IMR-90 (cell line): Measurements from ENCODE around the gene ACTMAP. TPM values are rescaled to one million over a fixed set of nuclear protein-coding genes. Genes with fewer than 3 reads are reported as not detected.

Experiments
- ATAC-seq: fragments of 200-7000 bp; cut with Tn5 transposase; 2 replicates; pipeline ENCODE4 v1.9.1; 2020; ENCODE audit warnings: low read depth, mild to moderate bottlenecking, moderate library complexity
- BruUV-seq: library from RNA; stranded (reverse); fragments of 400-500 nt; replicated peaks from 2 replicates; lab custom pipeline; 2021; lab: Mats Ljungman, UMichigan
- CTCF ChIA-PET: fragments of 300-600 bp; formaldehyde crosslinking; extraction: SDS; loops from one replicate; lab custom pipeline; 2021; ENCODE audit warnings: antibody characterized with exemption; lab: Yijun Ruan, JAX
- POLR2A ChIA-PET: fragments of 300-600 bp; sonication (Branson Sonifier 250); formaldehyde crosslinking; loops from one replicate; lab custom pipeline; 2022; ENCODE audit warnings: antibody characterized with exemption; ENCODE audit not compliant: unreplicated experiment; lab: Charles Lee
- DNase-seq: peaks from one replicate; pipeline ENCODE4 v3.0.0; 2013
- H2AFZ ChIP-seq: replicated peaks from 2 replicates; pipeline ENCODE3; 2013; ENCODE audit warnings: low read length, mild to moderate bottlenecking; ENCODE audit not compliant: poor library complexity
- H2AK5ac ChIP-seq: 2 replicates; pipeline ENCODE4 v1.6.1; 2013; ENCODE audit warnings: low read depth, low read length, inconsistent platforms
- H2AK9ac ChIP-seq: replicated peaks from 2 replicates; pipeline ENCODE3; 2013; ENCODE audit warnings: mild to moderate bottlenecking, low read depth, low read length, moderate library complexity; ENCODE audit not compliant: poor library complexity
- H2BK120ac ChIP-seq: 2 replicates; pipeline ENCODE4 v1.6.1; 2013; ENCODE audit warnings: low read depth, low read length, inconsistent platforms
- H2BK15ac ChIP-seq: 3 replicates; pipeline ENCODE4 v1.6.1; 2013; ENCODE audit warnings: low read depth, low read length, inconsistent platforms
- H2BK20ac ChIP-seq: 2 replicates; pipeline ENCODE4 v1.6.1; 2013; ENCODE audit warnings: low read depth, mild to moderate bottlenecking, inconsistent platforms, low read length, moderate library complexity
- H2BK5ac ChIP-seq: 2 replicates; pipeline ENCODE4 v1.6.1; 2013; ENCODE audit warnings: mild to moderate bottlenecking, low read depth, low read length, inconsistent platforms; ENCODE audit not compliant: poor library complexity, severe bottlenecking
- H3K14ac ChIP-seq: replicated peaks from 2 replicates; pipeline ENCODE4 v1.6.1; 2013; ENCODE audit warnings: low read depth, low read length, inconsistent platforms
- H3K18ac ChIP-seq: 2 replicates; pipeline ENCODE4 v1.6.1; 2013; ENCODE audit warnings: low read depth, low read length, control low read depth
- H3K23ac ChIP-seq: 2 replicates; pipeline ENCODE4 v1.6.1; 2013; ENCODE audit warnings: low read depth, low read length, inconsistent platforms
- H3K27ac ChIP-seq: 2 replicates; pipeline ENCODE4 v1.5.1; 2013; ENCODE audit warnings: mild to moderate bottlenecking, control low read depth, low read length; ENCODE audit not compliant: insufficient read depth
- H3K27me3 ChIP-seq: 2 replicates; pipeline ENCODE4 v1.6.1; 2013; ENCODE audit warnings: low read length; ENCODE audit not compliant: control insufficient read depth, insufficient read depth
- H3K36me3 ChIP-seq: 2 replicates; pipeline ENCODE4 v1.6.1; 2013; ENCODE audit warnings: low read length, mixed read lengths; ENCODE audit not compliant: control insufficient read depth, insufficient read depth
- H3K4ac ChIP-seq: 2 replicates; pipeline ENCODE4 v1.6.1; 2013; ENCODE audit warnings: low read depth, low read length, inconsistent platforms
- H3K4me1 ChIP-seq: 2 replicates; pipeline ENCODE4 v1.6.1; 2013; ENCODE audit warnings: low read length, mixed read lengths; ENCODE audit not compliant: control insufficient read depth, insufficient read depth
- H3K4me2 ChIP-seq: 2 replicates; pipeline ENCODE4 v1.6.1; 2013; ENCODE audit warnings: low read depth, mild to moderate bottlenecking, control low read depth, low read length, moderate library complexity
- H3K4me3 ChIP-seq: 2 replicates; pipeline ENCODE4 v1.5.1; 2013; ENCODE audit warnings: low read depth, mild to moderate bottlenecking, control low read depth, low read length, moderate library complexity; ENCODE audit not compliant: insufficient read depth
- H3K56ac ChIP-seq: 2 replicates; pipeline ENCODE4 v1.6.1; 2013; ENCODE audit warnings: low read length, inconsistent platforms; ENCODE audit not compliant: insufficient read depth; ENCODE audit errors: extremely low read depth
- H3K79me1 ChIP-seq, 2 experiments: 2 replicates each; pipeline ENCODE4 v1.6.1; 2013; ENCODE audit warnings: low read length in 2 of 2, inconsistent platforms in 1 of 2, low read depth in 1 of 2
- H3K9ac ChIP-seq: 2 replicates; pipeline ENCODE4 v1.6.1; 2013; ENCODE audit warnings: low read depth, low read length, control low read depth
- H3K9me1 ChIP-seq: 2 replicates; pipeline ENCODE4 v1.6.1; 2013; ENCODE audit warnings: low read length, inconsistent platforms; ENCODE audit not compliant: insufficient read depth
- H3K9me3 ChIP-seq: 2 replicates; pipeline ENCODE4 v1.6.1; 2013; ENCODE audit warnings: low read length; ENCODE audit not compliant: control insufficient read depth, insufficient read depth
- H4K20me1 ChIP-seq: 2 replicates; pipeline ENCODE4 v1.6.1; 2013; ENCODE audit warnings: low read length, inconsistent platforms; ENCODE audit not compliant: insufficient read depth
- H4K5ac ChIP-seq: 2 replicates; pipeline ENCODE4 v1.6.1; 2013; ENCODE audit warnings: mild to moderate bottlenecking, low read depth, low read length, control low read depth
- H4K8ac ChIP-seq, 2 experiments: 2 replicates each; pipeline ENCODE4 v1.6.1; 2013; ENCODE audit warnings: low read depth in 2 of 2, low read length in 2 of 2, control low read depth in 1 of 2, inconsistent platforms in 1 of 2
- H4K91ac ChIP-seq: 2 replicates; pipeline ENCODE4 v1.6.1; 2013; ENCODE audit warnings: low read depth, low read length, inconsistent platforms; ENCODE audit not compliant: insufficient read depth
- BHLHE40 ChIP-seq: fragments of 150-350 bp; IDR thresholded peaks from 2 replicates; pipeline ENCODE4 v1.6.1; 2016; ENCODE audit warnings: mild to moderate bottlenecking, low read depth, low read length
- CEBPB ChIP-seq: IDR thresholded peaks from 2 replicates; pipeline ENCODE4 v1.6.1; 2012; ENCODE audit warnings: low read depth, low read length, improper control_type of control experiment
- FOS ChIP-seq: fragments of 150-350 bp; IDR thresholded peaks from 2 replicates; pipeline ENCODE4 v1.6.1; 2016; ENCODE audit warnings: low read depth, low read length
- MAZ ChIP-seq: IDR thresholded peaks from 2 replicates; pipeline ENCODE4 v1.6.1; 2012; ENCODE audit warnings: low read depth, mild to moderate bottlenecking, low read length, improper control_type of control experiment, moderate library complexity, borderline replicate concordance
- MXI1 ChIP-seq: IDR thresholded peaks from 2 replicates; pipeline ENCODE4 v1.6.1; 2012; ENCODE audit warnings: low read depth, mild to moderate bottlenecking, low read length, moderate library complexity, borderline replicate concordance
- NFE2L2 ChIP-seq: fragments of 150-350 bp; IDR thresholded peaks from 2 replicates; pipeline ENCODE4 v1.6.1; 2016; ENCODE audit warnings: low read depth, mild to moderate bottlenecking, low read length
- RAD21 ChIP-seq: IDR thresholded peaks from 2 replicates; pipeline ENCODE4 v1.6.1; 2012; ENCODE audit warnings: low read length, improper control_type of control experiment
- RCOR1 ChIP-seq: IDR thresholded peaks from 2 replicates; pipeline ENCODE4 v1.6.1; 2012; ENCODE audit warnings: mild to moderate bottlenecking, low read length, improper control_type of control experiment; ENCODE audit not compliant: insufficient replicate concordance
- SMC3 ChIP-seq: fragments of 150-350 bp; IDR thresholded peaks from 2 replicates; pipeline ENCODE4 v1.6.1; 2016; ENCODE audit warnings: low read depth, mild to moderate bottlenecking, antibody characterized with exemption, low read length, moderate library complexity
- WGBS, 2 experiments: methylation state at CpG; one replicate each; pipeline versions ENCODE4 v1.1.5 to v1.1.7; 2013; ENCODE audit warnings: missing lambda C conversion rate in 2 of 2; ENCODE audit not compliant: insufficient read length in 1 of 2; ENCODE audit errors: extremely low coverage in 2 of 2; 5-methylcytosine and 5-hydroxymethylcytosine counted together
- dilution Hi-C: fragments of 300-500 bp; cut with HindIII; formaldehyde crosslinking; loops from one replicate; pipeline ENCODE4 v1.14.3; 2018; ENCODE audit warnings: low sequenced_read_pairs; ENCODE audit not compliant: unreplicated experiment
- in situ Hi-C: fragments of 300-500 bp; cut with MboI; formaldehyde crosslinking; loops from 3 replicates; pipeline ENCODE4 v1.14.3; 2019; ENCODE audit warnings: low sequenced_read_pairs, inconsistent platforms, mixed read lengths
- intact Hi-C: fragments of 100-400 bp; cut with micrococcal nuclease; formaldehyde crosslinking; loops from 2 replicates; pipeline ENCODE4 v1.10.0; 2022
- polyA plus RNA-seq, 3 experiments: library from polyadenylated mRNA; depleted of rRNA; stranded (reverse); fragments of >200 nt; gene quantifications; 2 replicates each; pipeline ENCODE4 v1.2.3, GENCODE V29; 2012; ENCODE audit warnings: low replicate concordance in 1 of 3
- total RNA-seq: library from RNA; depleted of rRNA; stranded (reverse); fragments of >200 nt; gene quantifications from 2 replicates; pipeline ENCODE4 v1.2.3, GENCODE V29; 2012
- TF ChIP-seq, protein P1 (sequence below): fragments of 150-350 bp; IDR thresholded peaks from 2 replicates; pipeline ENCODE4 v1.6.1; 2017; ENCODE audit warnings: mild to moderate bottlenecking, antibody characterized with exemption, low read length, low read depth
- TF ChIP-seq, protein P2 (sequence below): fragments of 150-350 bp; IDR thresholded peaks from 2 replicates; pipeline ENCODE4 v1.6.1; 2016; ENCODE audit warnings: low read depth, mild to moderate bottlenecking, low read length, moderate library complexity, borderline replicate concordance

Gene ACTMAP
- total and polyA plus RNA-seq, 2 of the 4 experiments (the other 2 are of a cell fraction) = 0.54 to 5.4 TPM

DNA sequence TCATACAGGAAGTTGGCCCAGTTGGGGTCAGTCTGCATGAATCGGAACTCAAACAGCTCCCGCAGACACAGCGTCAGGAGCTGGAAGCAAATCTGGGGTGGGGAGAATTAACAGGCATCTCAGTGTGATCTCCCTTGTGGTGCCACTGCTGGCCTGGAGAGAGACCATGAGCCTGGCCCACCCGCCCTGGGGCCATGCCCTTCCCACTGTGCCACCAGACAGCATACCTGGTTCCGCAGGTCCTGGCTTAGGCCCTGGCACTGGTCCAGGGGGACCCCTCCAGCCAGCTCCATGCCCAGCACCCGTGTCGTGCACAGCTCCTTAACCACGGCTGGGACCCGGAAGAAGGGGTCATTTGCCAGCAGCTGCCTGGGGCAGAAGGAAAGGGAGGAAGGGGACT is 50.2 kb downstream of the ACTMAP start:
- BruUV-seq = no TSS peak
- H2AFZ ChIP-seq = no peak overlapping the region
- H3K4me3 ChIP-seq = no peak overlapping the region
- ChIA-PET POLR2A (no interaction called here), CTCF (no interaction called here)
- dilution Hi-C loops (no loop called here), in situ Hi-C loops (no loop called here), intact Hi-C loops (no loop called here)
- H2BK5ac ChIP-seq = no peak overlapping the region
- H3K23ac ChIP-seq = no peak overlapping the region
- H3K27ac ChIP-seq = no peak overlapping the region
- H2BK120ac ChIP-seq = no peak overlapping the region
- no peak overlapping the region for H4K8ac ChIP-seq
- no peak overlapping the region for H4K5ac ChIP-seq
- H3K27me3 ChIP-seq = no peaks in the 10 kb centered on the region
- no peak overlapping the region for H3K56ac ChIP-seq
- H3K79me1 ChIP-seq = no peaks in the 10 kb centered on the region
- no peak overlapping the region for H3K18ac ChIP-seq
- no peak overlapping the region for H3K14ac ChIP-seq
- H3K9ac ChIP-seq = no peak overlapping the region
- no peak overlapping the region for H4K91ac ChIP-seq
- H3K9me1 ChIP-seq = peaks cover 11% of the 10 kb centered on the region; the same call in 1 of the 2 replicates
- no peaks in the 10 kb centered on the region for H3K4me1 ChIP-seq
- H3K4me2 ChIP-seq = no peak overlapping the region
- no peak overlapping the region for H2BK20ac ChIP-seq
- no peak overlapping the region for H2AK9ac ChIP-seq
- no peak for DNase-seq
- H3K36me3 ChIP-seq = peaks cover 64% of the 10 kb centered on the region
- no peak overlapping the region for H3K4ac ChIP-seq
- TF ChIP-seq, protein P1, sequence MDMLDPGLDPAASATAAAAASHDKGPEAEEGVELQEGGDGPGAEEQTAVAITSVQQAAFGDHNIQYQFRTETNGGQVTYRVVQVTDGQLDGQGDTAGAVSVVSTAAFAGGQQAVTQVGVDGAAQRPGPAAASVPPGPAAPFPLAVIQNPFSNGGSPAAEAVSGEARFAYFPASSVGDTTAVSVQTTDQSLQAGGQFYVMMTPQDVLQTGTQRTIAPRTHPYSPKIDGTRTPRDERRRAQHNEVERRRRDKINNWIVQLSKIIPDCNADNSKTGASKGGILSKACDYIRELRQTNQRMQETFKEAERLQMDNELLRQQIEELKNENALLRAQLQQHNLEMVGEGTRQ = no peak
- TF ChIP-seq BHLHE40 = no peak
- TF ChIP-seq FOS = no peak
- TF ChIP-seq, protein P2, sequence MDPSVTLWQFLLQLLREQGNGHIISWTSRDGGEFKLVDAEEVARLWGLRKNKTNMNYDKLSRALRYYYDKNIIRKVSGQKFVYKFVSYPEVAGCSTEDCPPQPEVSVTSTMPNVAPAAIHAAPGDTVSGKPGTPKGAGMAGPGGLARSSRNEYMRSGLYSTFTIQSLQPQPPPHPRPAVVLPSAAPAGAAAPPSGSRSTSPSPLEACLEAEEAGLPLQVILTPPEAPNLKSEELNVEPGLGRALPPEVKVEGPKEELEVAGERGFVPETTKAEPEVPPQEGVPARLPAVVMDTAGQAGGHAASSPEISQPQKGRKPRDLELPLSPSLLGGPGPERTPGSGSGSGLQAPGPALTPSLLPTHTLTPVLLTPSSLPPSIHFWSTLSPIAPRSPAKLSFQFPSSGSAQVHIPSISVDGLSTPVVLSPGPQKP = no peak
- TF ChIP-seq NFE2L2 = no peak
- TF ChIP-seq RAD21 = no peak
- no peak for TF ChIP-seq MAZ
- TF ChIP-seq CEBPB = no peak
- TF ChIP-seq SMC3 = no peak
- TF ChIP-seq MXI1 = no peak
- no peak for TF ChIP-seq RCOR1
- 80% methylated on average over 1 of the region's 9 CpGs; no CpG with 5 or more reads in 1 of the 2 experiments for WGBS, 2 experiments
- no peaks in the 10 kb centered on the region for H3K9me3 ChIP-seq
- H2BK15ac ChIP-seq = no peak overlapping the region
- no peak overlapping the region for H2AK5ac ChIP-seq
- H4K20me1 ChIP-seq = no peaks in the 10 kb centered on the region
- no peak for ATAC-seq
